Measurements from ENCODE around the gene LGALS7B.

- no peak for TF ChIP-seq USF2 (IDR thresholded peaks at IDR 0.05; ENCODE audit: low read depth, low read length)
- no peak for TF ChIP-seq CTCF (conservative IDR thresholded peaks at IDR 0.05; ENCODE audit: low read depth, low read length)
- no peak for TF ChIP-seq SMC3 (IDR thresholded peaks at IDR 0.05; ENCODE audit: low read depth, low read length)
- TF ChIP-seq CEBPB (IDR thresholded peaks at IDR 0.05; ENCODE audit: low read depth, low read length) = no peak
- TF ChIP-seq RFX5 (IDR thresholded peaks at IDR 0.05; ENCODE audit: low read depth, low read length) = no peak
- no peak for TF ChIP-seq POLR2A (IDR thresholded peaks at IDR 0.05; ENCODE audit: low read depth, low read length)
- TF ChIP-seq MAZ (IDR thresholded peaks at IDR 0.05; ENCODE audit: borderline replicate concordance, low read depth, low read length) = no peak
- TF ChIP-seq MXI1 (IDR thresholded peaks at IDR 0.05; ENCODE audit: borderline replicate concordance, low read depth, low read length) = no peak
- TF ChIP-seq RAD21 (IDR thresholded peaks at IDR 0.05; ENCODE audit: low read length) = no peak
- no peak for TF ChIP-seq ELK1 (IDR thresholded peaks at IDR 0.05; ENCODE audit: borderline replicate concordance, low read depth, low read length)
Observed at GRCh38 chr19:38803543-38803942, 14.5 kb downstream of the LGALS7B start.
